Neural progenitor cell (in vitro differentiated cells): Measurements from ENCODE around the gene PARP6.

ENCODE experiments used
- EZH2 ChIP-seq: fragments of 200-600 bp; sonication (generic); IDR thresholded peaks from 2 replicates; pipeline ENCODE4 v1.6.1; 2017; ENCODE audit warnings: antibody characterized with exemption, mild to moderate bottlenecking, moderate library complexity
- TF ChIP-seq, protein P1 (sequence below): fragments of 200-600 bp; sonication (generic); IDR thresholded peaks from 2 replicates; pipeline ENCODE4 v1.5.1; 2017; ENCODE audit warnings: antibody characterized with exemption, mild to moderate bottlenecking

DNA sequence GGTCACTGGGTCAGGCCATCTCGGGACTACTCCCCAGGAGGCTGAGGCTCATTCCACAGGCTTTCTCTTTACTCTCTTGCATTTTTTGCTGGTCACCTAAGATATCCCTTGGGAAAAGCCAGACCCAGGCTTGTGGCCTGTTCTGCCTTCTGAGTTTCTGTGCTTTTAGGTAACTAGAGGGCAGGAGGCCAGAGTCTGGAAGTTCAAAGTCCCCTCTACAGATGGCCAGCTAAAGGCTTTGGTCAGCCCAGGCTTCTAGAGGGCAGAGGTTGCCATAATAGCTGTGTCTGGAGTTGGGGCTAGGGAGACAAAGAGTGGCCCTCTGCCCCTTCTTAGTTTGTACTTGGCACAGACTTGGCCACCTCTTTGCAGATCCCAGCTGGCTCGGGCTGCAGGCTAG, 8.4 kb upstream of the PARP6 start:
- TF ChIP-seq, protein P1, sequence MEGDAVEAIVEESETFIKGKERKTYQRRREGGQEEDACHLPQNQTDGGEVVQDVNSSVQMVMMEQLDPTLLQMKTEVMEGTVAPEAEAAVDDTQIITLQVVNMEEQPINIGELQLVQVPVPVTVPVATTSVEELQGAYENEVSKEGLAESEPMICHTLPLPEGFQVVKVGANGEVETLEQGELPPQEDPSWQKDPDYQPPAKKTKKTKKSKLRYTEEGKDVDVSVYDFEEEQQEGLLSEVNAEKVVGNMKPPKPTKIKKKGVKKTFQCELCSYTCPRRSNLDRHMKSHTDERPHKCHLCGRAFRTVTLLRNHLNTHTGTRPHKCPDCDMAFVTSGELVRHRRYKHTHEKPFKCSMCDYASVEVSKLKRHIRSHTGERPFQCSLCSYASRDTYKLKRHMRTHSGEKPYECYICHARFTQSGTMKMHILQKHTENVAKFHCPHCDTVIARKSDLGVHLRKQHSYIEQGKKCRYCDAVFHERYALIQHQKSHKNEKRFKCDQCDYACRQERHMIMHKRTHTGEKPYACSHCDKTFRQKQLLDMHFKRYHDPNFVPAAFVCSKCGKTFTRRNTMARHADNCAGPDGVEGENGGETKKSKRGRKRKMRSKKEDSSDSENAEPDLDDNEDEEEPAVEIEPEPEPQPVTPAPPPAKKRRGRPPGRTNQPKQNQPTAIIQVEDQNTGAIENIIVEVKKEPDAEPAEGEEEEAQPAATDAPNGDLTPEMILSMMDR: no peak
- TF ChIP-seq EZH2: no peak
